IMR-90 (cell line): ENCODE results near the gene IFT57. TPM values are rescaled to one million over a fixed set of nuclear protein-coding genes. Genes with fewer than 3 reads are reported as not detected.

Source experiments
- ATAC-seq: fragments of 200-7000 bp; cut with Tn5 transposase; 2 replicates; pipeline ENCODE4 v1.9.1; 2020; ENCODE audit warnings: low read depth, mild to moderate bottlenecking, moderate library complexity
- BruUV-seq: library from RNA; stranded (reverse); fragments of 400-500 nt; replicated peaks from 2 replicates; lab custom pipeline; 2021; lab: Mats Ljungman, UMichigan
- CTCF ChIA-PET: fragments of 300-600 bp; formaldehyde crosslinking; extraction: SDS; loops from one replicate; lab custom pipeline; 2021; ENCODE audit warnings: antibody characterized with exemption; lab: Yijun Ruan, JAX
- POLR2A ChIA-PET: fragments of 300-600 bp; sonication (Branson Sonifier 250); formaldehyde crosslinking; loops from one replicate; lab custom pipeline; 2022; ENCODE audit warnings: antibody characterized with exemption; ENCODE audit not compliant: unreplicated experiment; lab: Charles Lee
- DNase-seq: peaks from one replicate; pipeline ENCODE4 v3.0.0; 2013
- H2AFZ ChIP-seq: replicated peaks from 2 replicates; pipeline ENCODE3; 2013; ENCODE audit warnings: low read length, mild to moderate bottlenecking; ENCODE audit not compliant: poor library complexity
- H2AK5ac ChIP-seq: 2 replicates; pipeline ENCODE4 v1.6.1; 2013; ENCODE audit warnings: low read depth, low read length, inconsistent platforms
- H2AK9ac ChIP-seq: replicated peaks from 2 replicates; pipeline ENCODE3; 2013; ENCODE audit warnings: mild to moderate bottlenecking, low read depth, low read length, moderate library complexity; ENCODE audit not compliant: poor library complexity
- H2BK120ac ChIP-seq: 2 replicates; pipeline ENCODE4 v1.6.1; 2013; ENCODE audit warnings: low read depth, low read length, inconsistent platforms
- H2BK15ac ChIP-seq: 3 replicates; pipeline ENCODE4 v1.6.1; 2013; ENCODE audit warnings: low read depth, low read length, inconsistent platforms
- H2BK20ac ChIP-seq: 2 replicates; pipeline ENCODE4 v1.6.1; 2013; ENCODE audit warnings: low read depth, mild to moderate bottlenecking, inconsistent platforms, low read length, moderate library complexity
- H2BK5ac ChIP-seq: 2 replicates; pipeline ENCODE4 v1.6.1; 2013; ENCODE audit warnings: mild to moderate bottlenecking, low read depth, low read length, inconsistent platforms; ENCODE audit not compliant: poor library complexity, severe bottlenecking
- H3K14ac ChIP-seq: replicated peaks from 2 replicates; pipeline ENCODE4 v1.6.1; 2013; ENCODE audit warnings: low read depth, low read length, inconsistent platforms
- H3K18ac ChIP-seq: 2 replicates; pipeline ENCODE4 v1.6.1; 2013; ENCODE audit warnings: low read depth, low read length, control low read depth
- H3K23ac ChIP-seq: 2 replicates; pipeline ENCODE4 v1.6.1; 2013; ENCODE audit warnings: low read depth, low read length, inconsistent platforms
- H3K27ac ChIP-seq: 2 replicates; pipeline ENCODE4 v1.5.1; 2013; ENCODE audit warnings: mild to moderate bottlenecking, control low read depth, low read length; ENCODE audit not compliant: insufficient read depth
- H3K27me3 ChIP-seq: 2 replicates; pipeline ENCODE4 v1.6.1; 2013; ENCODE audit warnings: low read length; ENCODE audit not compliant: control insufficient read depth, insufficient read depth
- H3K36me3 ChIP-seq: 2 replicates; pipeline ENCODE4 v1.6.1; 2013; ENCODE audit warnings: low read length, mixed read lengths; ENCODE audit not compliant: control insufficient read depth, insufficient read depth
- H3K4ac ChIP-seq: 2 replicates; pipeline ENCODE4 v1.6.1; 2013; ENCODE audit warnings: low read depth, low read length, inconsistent platforms
- H3K4me1 ChIP-seq: 2 replicates; pipeline ENCODE4 v1.6.1; 2013; ENCODE audit warnings: low read length, mixed read lengths; ENCODE audit not compliant: control insufficient read depth, insufficient read depth
- H3K4me2 ChIP-seq: 2 replicates; pipeline ENCODE4 v1.6.1; 2013; ENCODE audit warnings: low read depth, mild to moderate bottlenecking, control low read depth, low read length, moderate library complexity
- H3K4me3 ChIP-seq: 2 replicates; pipeline ENCODE4 v1.5.1; 2013; ENCODE audit warnings: low read depth, mild to moderate bottlenecking, control low read depth, low read length, moderate library complexity; ENCODE audit not compliant: insufficient read depth
- H3K56ac ChIP-seq: 2 replicates; pipeline ENCODE4 v1.6.1; 2013; ENCODE audit warnings: low read length, inconsistent platforms; ENCODE audit not compliant: insufficient read depth; ENCODE audit errors: extremely low read depth
- H3K79me1 ChIP-seq, 2 experiments: 2 replicates each; pipeline ENCODE4 v1.6.1; 2013; ENCODE audit warnings: low read length in 2 of 2, inconsistent platforms in 1 of 2, low read depth in 1 of 2
- H3K9ac ChIP-seq: 2 replicates; pipeline ENCODE4 v1.6.1; 2013; ENCODE audit warnings: low read depth, low read length, control low read depth
- H3K9me1 ChIP-seq: 2 replicates; pipeline ENCODE4 v1.6.1; 2013; ENCODE audit warnings: low read length, inconsistent platforms; ENCODE audit not compliant: insufficient read depth
- H3K9me3 ChIP-seq: 2 replicates; pipeline ENCODE4 v1.6.1; 2013; ENCODE audit warnings: low read length; ENCODE audit not compliant: control insufficient read depth, insufficient read depth
- H4K20me1 ChIP-seq: 2 replicates; pipeline ENCODE4 v1.6.1; 2013; ENCODE audit warnings: low read length, inconsistent platforms; ENCODE audit not compliant: insufficient read depth
- H4K5ac ChIP-seq: 2 replicates; pipeline ENCODE4 v1.6.1; 2013; ENCODE audit warnings: mild to moderate bottlenecking, low read depth, low read length, control low read depth
- H4K8ac ChIP-seq, 2 experiments: 2 replicates each; pipeline ENCODE4 v1.6.1; 2013; ENCODE audit warnings: low read depth in 2 of 2, low read length in 2 of 2, control low read depth in 1 of 2, inconsistent platforms in 1 of 2
- H4K91ac ChIP-seq: 2 replicates; pipeline ENCODE4 v1.6.1; 2013; ENCODE audit warnings: low read depth, low read length, inconsistent platforms; ENCODE audit not compliant: insufficient read depth
- BHLHE40 ChIP-seq: fragments of 150-350 bp; IDR thresholded peaks from 2 replicates; pipeline ENCODE4 v1.6.1; 2016; ENCODE audit warnings: mild to moderate bottlenecking, low read depth, low read length
- CEBPB ChIP-seq: IDR thresholded peaks from 2 replicates; pipeline ENCODE4 v1.6.1; 2012; ENCODE audit warnings: low read depth, low read length, improper control_type of control experiment
- CHD1 ChIP-seq: IDR thresholded peaks from 2 replicates; pipeline ENCODE4 v1.6.1; 2012; ENCODE audit warnings: low read depth, low read length, improper control_type of control experiment
- ELK1 ChIP-seq: fragments of 150-350 bp; IDR thresholded peaks from 2 replicates; pipeline ENCODE4 v1.6.1; 2016; ENCODE audit warnings: low read depth, mild to moderate bottlenecking, low read length, moderate library complexity, borderline replicate concordance
- FOS ChIP-seq: fragments of 150-350 bp; IDR thresholded peaks from 2 replicates; pipeline ENCODE4 v1.6.1; 2016; ENCODE audit warnings: low read depth, low read length
- MAZ ChIP-seq: IDR thresholded peaks from 2 replicates; pipeline ENCODE4 v1.6.1; 2012; ENCODE audit warnings: low read depth, mild to moderate bottlenecking, low read length, improper control_type of control experiment, moderate library complexity, borderline replicate concordance
- MXI1 ChIP-seq: IDR thresholded peaks from 2 replicates; pipeline ENCODE4 v1.6.1; 2012; ENCODE audit warnings: low read depth, mild to moderate bottlenecking, low read length, moderate library complexity, borderline replicate concordance
- NFE2L2 ChIP-seq: fragments of 150-350 bp; IDR thresholded peaks from 2 replicates; pipeline ENCODE4 v1.6.1; 2016; ENCODE audit warnings: low read depth, mild to moderate bottlenecking, low read length
- POLR2A ChIP-seq: IDR thresholded peaks from 2 replicates; pipeline ENCODE4 v1.6.1; 2012; ENCODE audit warnings: mild to moderate bottlenecking, low read depth, low read length
- RAD21 ChIP-seq: IDR thresholded peaks from 2 replicates; pipeline ENCODE4 v1.6.1; 2012; ENCODE audit warnings: low read length, improper control_type of control experiment
- RCOR1 ChIP-seq: IDR thresholded peaks from 2 replicates; pipeline ENCODE4 v1.6.1; 2012; ENCODE audit warnings: mild to moderate bottlenecking, low read length, improper control_type of control experiment; ENCODE audit not compliant: insufficient replicate concordance
- SMC3 ChIP-seq: fragments of 150-350 bp; IDR thresholded peaks from 2 replicates; pipeline ENCODE4 v1.6.1; 2016; ENCODE audit warnings: low read depth, mild to moderate bottlenecking, antibody characterized with exemption, low read length, moderate library complexity
- USF2 ChIP-seq: fragments of 150-350 bp; IDR thresholded peaks from 2 replicates; pipeline ENCODE4 v1.6.1; 2017; ENCODE audit warnings: mild to moderate bottlenecking, antibody characterized with exemption, low read length, low read depth
- WGBS, 2 experiments: methylation state at CpG; one replicate each; pipeline versions ENCODE4 v1.1.5 to v1.1.7; 2013; ENCODE audit warnings: missing lambda C conversion rate in 2 of 2; ENCODE audit not compliant: insufficient read length in 1 of 2; ENCODE audit errors: extremely low coverage in 2 of 2; 5-methylcytosine and 5-hydroxymethylcytosine counted together
- dilution Hi-C: fragments of 300-500 bp; cut with HindIII; formaldehyde crosslinking; loops from one replicate; pipeline ENCODE4 v1.14.3; 2018; ENCODE audit warnings: low sequenced_read_pairs; ENCODE audit not compliant: unreplicated experiment
- in situ Hi-C: fragments of 300-500 bp; cut with MboI; formaldehyde crosslinking; loops from 3 replicates; pipeline ENCODE4 v1.14.3; 2019; ENCODE audit warnings: low sequenced_read_pairs, inconsistent platforms, mixed read lengths
- intact Hi-C: fragments of 100-400 bp; cut with micrococcal nuclease; formaldehyde crosslinking; loops from 2 replicates; pipeline ENCODE4 v1.10.0; 2022
- polyA plus RNA-seq, 3 experiments: library from polyadenylated mRNA; depleted of rRNA; stranded (reverse); fragments of >200 nt; gene quantifications; 2 replicates each; pipeline ENCODE4 v1.2.3, GENCODE V29; 2012; ENCODE audit warnings: low replicate concordance in 1 of 3
- total RNA-seq: library from RNA; depleted of rRNA; stranded (reverse); fragments of >200 nt; gene quantifications from 2 replicates; pipeline ENCODE4 v1.2.3, GENCODE V29; 2012
- TF ChIP-seq, protein P1 (sequence below): conservative IDR thresholded peaks from 2 replicates; pipeline ENCODE4 v1.5.1; 2012; ENCODE audit warnings: mild to moderate bottlenecking, low read depth, low read length, improper control_type of control experiment

IFT57 gene
- total and polyA plus RNA-seq, 2 of the 4 experiments (the other 2 are of a cell fraction) = 30.0 to 35.3 TPM

- Histone ChIP-seq H4K8ac (no peak overlapping the region), H4K20me1 (no peaks in the 10 kb centered on the region), H2AK5ac (no peak overlapping the region), H3K36me3 (0 out of 2 replicates have a peak, but pooled peaks cover 1% of the 10 kb centered on the region), H3K9ac (no peak overlapping the region), H3K9me3 (peaks cover 4% of the 10 kb centered on the region; the same call in 1 of the 2 replicates), H2AK9ac (no peak overlapping the region), H3K4me1 (peaks cover 7% of the 10 kb centered on the region), H2BK120ac (0 out of 2 replicates have a peak overlapping the region, but pooled peaks have one; percentile 2), H4K5ac (no peak overlapping the region), H3K27ac (no peak overlapping the region), H2BK5ac (peak overlapping the region; percentile 54), H3K56ac (no peak overlapping the region), H3K79me1 (peaks cover 0 to 3% of the 10 kb centered on the region in 2 experiments; a peak in 1 of 4 replicates), H3K18ac (no peak overlapping the region), H3K23ac (no peak overlapping the region), H2AFZ (no peak overlapping the region), H2BK20ac (no peak overlapping the region), H3K9me1 (peaks cover 2% of the 10 kb centered on the region; the same call in 1 of the 2 replicates), H3K4me3 (no peak overlapping the region), H3K4ac (no peak overlapping the region), H3K14ac (no peak overlapping the region), H3K4me2 (peak overlapping the region; percentile 68), H2BK15ac (no peak overlapping the region), H3K27me3 (no peaks in the 10 kb centered on the region), H4K91ac (no peak overlapping the region)
- in situ Hi-C loops = no loop called here
- ChIA-PET POLR2A (no interaction called here), CTCF (no interaction called here)
- TF ChIP-seq FOS = peak; percentile 47
- TF ChIP-seq ELK1 = no peak
- no peak for TF ChIP-seq MAZ
- TF ChIP-seq CHD1 = no peak
- TF ChIP-seq USF2 = no peak
- no peak for TF ChIP-seq BHLHE40
- TF ChIP-seq RCOR1 = no peak
- peak; percentile 70 for TF ChIP-seq CEBPB
- TF ChIP-seq NFE2L2 = no peak
- TF ChIP-seq, protein P1, sequence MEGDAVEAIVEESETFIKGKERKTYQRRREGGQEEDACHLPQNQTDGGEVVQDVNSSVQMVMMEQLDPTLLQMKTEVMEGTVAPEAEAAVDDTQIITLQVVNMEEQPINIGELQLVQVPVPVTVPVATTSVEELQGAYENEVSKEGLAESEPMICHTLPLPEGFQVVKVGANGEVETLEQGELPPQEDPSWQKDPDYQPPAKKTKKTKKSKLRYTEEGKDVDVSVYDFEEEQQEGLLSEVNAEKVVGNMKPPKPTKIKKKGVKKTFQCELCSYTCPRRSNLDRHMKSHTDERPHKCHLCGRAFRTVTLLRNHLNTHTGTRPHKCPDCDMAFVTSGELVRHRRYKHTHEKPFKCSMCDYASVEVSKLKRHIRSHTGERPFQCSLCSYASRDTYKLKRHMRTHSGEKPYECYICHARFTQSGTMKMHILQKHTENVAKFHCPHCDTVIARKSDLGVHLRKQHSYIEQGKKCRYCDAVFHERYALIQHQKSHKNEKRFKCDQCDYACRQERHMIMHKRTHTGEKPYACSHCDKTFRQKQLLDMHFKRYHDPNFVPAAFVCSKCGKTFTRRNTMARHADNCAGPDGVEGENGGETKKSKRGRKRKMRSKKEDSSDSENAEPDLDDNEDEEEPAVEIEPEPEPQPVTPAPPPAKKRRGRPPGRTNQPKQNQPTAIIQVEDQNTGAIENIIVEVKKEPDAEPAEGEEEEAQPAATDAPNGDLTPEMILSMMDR = no peak
- TF ChIP-seq MXI1 = no peak
- no peak for TF ChIP-seq POLR2A
- no peak for TF ChIP-seq SMC3
- TF ChIP-seq RAD21 = no peak
- peak; percentile 57 for ATAC-seq
- no TSS peak for BruUV-seq
- dilution Hi-C loops = no loop called here
- WGBS, 2 experiments = no CpG with 5 or more reads among the region's 1 CpG
- intact Hi-C loops = no loop called here
- peak; percentile 78 for DNase-seq
Observed at GRCh38 chr3:108182339-108182738, 39.9 kb downstream of the IFT57 start.
